Fibroblast of the aortic adventitia (primary cell): ENCODE results near the gene TXNRD3. TPM values are rescaled to one million over a fixed set of nuclear protein-coding genes. Genes with fewer than 3 reads are reported as not detected.

Source experiments
- DNase-seq: peaks from one replicate; pipeline ENCODE4 v3.0.0-alpha.2; 2010; ENCODE audit warnings: low read depth
- H3K4me3 ChIP-seq: 2 replicates; pipeline ENCODE4 v1.5.1; 2011; ENCODE audit warnings: low read depth, mild to moderate bottlenecking, control low read depth, low read length, moderate library complexity
- CTCF ChIP-seq: IDR thresholded peaks from 2 replicates; pipeline ENCODE4 v1.5.1; 2011; ENCODE audit warnings: mild to moderate bottlenecking, low read length, control low read depth, inconsistent platforms; ENCODE audit not compliant: insufficient read depth
- total RNA-seq: library from RNA; depleted of rRNA; stranded (reverse); fragments of >200 nt; gene quantifications from 2 replicates; pipeline ENCODE4 v1.2.3, GENCODE V29; 2012; ENCODE audit warnings: low replicate concordance

The TXNRD3 gene
- total RNA-seq, 1 donor = 13.2 TPM

GRCh38 chr3:126665959-126666657 is 11.2 kb upstream of the TXNRD3 start:
- no peak overlapping the region for H3K4me3 ChIP-seq
- no peak for TF ChIP-seq CTCF
- DNase-seq = no peak

- no peak for TF ChIP-seq CTCF
- no peak for DNase-seq
Observed at GRCh38 chr3:126665221-126665936, 10.5 kb upstream of the TXNRD3 start.

GRCh38 chr3:126664591-126665214 is 9.8 kb upstream of the TXNRD3 start:
- TF ChIP-seq CTCF = peak; percentile 36
- H3K4me3 ChIP-seq = no peak overlapping the region
- peak; percentile 50 for DNase-seq

More at GRCh38 chr3:126665221-126665936, 10.5 kb upstream of the TXNRD3 start:
- no peak overlapping the region for H3K4me3 ChIP-seq

- H3K4me3 ChIP-seq = no peak overlapping the region
- no peak for DNase-seq
- TF ChIP-seq CTCF = no peak
Observed at GRCh38 chr3:126663750-126664149, 8.8 kb upstream of the TXNRD3 start.

GRCh38 chr3:126663257-126663656 is 8.3 kb upstream of the TXNRD3 start:
- no peak for DNase-seq
- TF ChIP-seq CTCF = no peak
- H3K4me3 ChIP-seq = no peak overlapping the region

GRCh38 chr3:126661532-126662364 is 6.8 kb upstream of the TXNRD3 start:
- no peak overlapping the region for H3K4me3 ChIP-seq
- no peak for TF ChIP-seq CTCF
- no peak for DNase-seq
